D721Med (cell line): ENCODE measurements around the gene RAP1B.

ENCODE experiments used
- DNase-seq: peaks from one replicate; pipeline ENCODE4 v3.0.0; 2011; ENCODE audit warnings: low spot score; ENCODE audit not compliant: insufficient read length
- FAIRE-seq: peaks from 2 replicates; lab custom pipeline; 2011; peaks lifted over from hg19 to GRCh38; lab: Jason Lieb, UNC
- TF ChIP-seq, protein P1 (sequence below): IDR thresholded peaks from 2 replicates; pipeline ENCODE4 v1.5.1; 2012; ENCODE audit warnings: mild to moderate bottlenecking, control low read depth; ENCODE audit not compliant: insufficient read depth; ENCODE audit errors: missing control alignments

RAP1B gene

DNA sequence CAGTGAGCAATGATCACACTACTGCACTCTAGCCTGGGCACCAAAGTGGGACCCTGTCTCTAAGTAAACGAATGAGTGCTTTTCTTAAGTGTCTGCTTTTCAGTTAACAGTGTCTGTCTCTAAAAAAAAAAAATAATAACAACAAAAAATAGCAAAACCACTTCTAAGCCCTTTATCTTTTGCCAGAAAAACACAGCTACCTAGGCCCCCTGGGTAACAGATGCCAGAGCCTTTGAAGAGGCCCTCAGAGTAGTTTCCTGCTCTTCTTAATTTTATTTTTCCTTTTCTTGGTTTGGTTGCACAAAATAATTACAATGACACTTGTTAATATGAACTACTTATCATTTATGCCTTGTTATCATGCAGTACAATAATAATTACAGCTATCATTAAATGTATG lies 32.8 kb upstream of the RAP1B start:
- TF ChIP-seq, protein P1, sequence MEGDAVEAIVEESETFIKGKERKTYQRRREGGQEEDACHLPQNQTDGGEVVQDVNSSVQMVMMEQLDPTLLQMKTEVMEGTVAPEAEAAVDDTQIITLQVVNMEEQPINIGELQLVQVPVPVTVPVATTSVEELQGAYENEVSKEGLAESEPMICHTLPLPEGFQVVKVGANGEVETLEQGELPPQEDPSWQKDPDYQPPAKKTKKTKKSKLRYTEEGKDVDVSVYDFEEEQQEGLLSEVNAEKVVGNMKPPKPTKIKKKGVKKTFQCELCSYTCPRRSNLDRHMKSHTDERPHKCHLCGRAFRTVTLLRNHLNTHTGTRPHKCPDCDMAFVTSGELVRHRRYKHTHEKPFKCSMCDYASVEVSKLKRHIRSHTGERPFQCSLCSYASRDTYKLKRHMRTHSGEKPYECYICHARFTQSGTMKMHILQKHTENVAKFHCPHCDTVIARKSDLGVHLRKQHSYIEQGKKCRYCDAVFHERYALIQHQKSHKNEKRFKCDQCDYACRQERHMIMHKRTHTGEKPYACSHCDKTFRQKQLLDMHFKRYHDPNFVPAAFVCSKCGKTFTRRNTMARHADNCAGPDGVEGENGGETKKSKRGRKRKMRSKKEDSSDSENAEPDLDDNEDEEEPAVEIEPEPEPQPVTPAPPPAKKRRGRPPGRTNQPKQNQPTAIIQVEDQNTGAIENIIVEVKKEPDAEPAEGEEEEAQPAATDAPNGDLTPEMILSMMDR: no peak
- no peak for FAIRE-seq
- no peak for DNase-seq

DNA sequence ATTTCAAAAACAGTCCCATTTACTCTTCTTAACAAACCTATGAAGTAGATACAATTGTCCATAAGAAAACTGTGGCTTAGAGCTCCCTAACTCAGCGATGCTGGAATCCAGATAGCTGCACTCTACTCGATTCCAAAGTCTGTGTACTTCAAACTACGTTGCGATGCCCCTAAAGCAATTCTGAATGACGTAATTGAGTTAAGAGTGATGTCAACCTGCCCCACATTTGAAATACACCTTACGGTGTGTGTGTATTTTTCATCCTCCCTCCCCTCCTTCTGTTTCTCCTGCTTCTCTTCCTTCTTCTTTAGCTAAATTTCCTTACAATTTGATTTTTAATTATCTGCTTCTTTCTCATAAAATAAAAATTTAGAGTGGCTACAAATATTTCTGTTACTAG lies 31.9 kb upstream of the RAP1B start:
- DNase-seq (no peak), FAIRE-seq (no peak)
- TF ChIP-seq, protein P1: no peak

DNA sequence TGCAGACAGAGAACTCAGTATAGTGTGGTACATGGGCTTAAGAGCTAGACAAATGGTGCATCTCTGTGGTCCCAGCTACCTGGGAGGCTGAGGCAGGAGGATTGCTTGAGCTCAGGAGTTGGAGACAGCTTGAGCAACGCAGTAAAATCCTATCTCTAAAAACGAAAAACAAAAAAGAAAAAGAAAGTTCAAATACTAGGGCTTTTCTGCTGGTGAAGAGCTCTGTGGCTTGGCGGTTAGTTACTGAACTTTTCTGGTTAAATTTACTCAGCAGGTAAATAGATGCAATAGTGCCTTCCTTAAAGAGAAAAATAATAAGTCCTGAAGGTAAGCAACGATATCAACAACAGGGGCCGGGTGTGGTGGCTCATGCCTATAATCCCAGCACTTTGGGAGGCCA lies 31.4 kb upstream of the RAP1B start:
- TF ChIP-seq, protein P1: no peak
- DNase-seq: no peak

DNA sequence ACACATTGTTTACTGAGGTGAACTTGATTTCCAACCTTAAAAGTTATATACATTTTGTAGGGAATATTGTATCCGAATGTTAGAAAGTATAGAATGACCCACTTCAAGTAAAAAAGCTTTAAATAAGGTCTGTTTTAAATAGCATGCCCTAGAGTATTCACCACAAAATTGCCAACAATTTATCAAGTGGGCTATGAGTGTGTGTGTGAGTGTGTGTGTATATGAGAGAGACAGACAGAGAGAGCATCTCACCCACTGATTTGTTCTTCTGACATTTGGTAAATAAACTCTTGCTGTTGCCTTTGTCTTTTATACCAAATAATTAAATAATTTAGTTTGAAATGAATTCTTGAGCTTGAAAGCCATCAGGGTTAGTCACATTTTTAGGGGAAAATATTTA lies 29.8 kb upstream of the RAP1B start:
- DNase-seq (no peak), FAIRE-seq (no peak)
- TF ChIP-seq, protein P1: no peak

More for the DNA sequence above, 31.4 kb upstream of the RAP1B start:
- FAIRE-seq: no peak

DNA sequence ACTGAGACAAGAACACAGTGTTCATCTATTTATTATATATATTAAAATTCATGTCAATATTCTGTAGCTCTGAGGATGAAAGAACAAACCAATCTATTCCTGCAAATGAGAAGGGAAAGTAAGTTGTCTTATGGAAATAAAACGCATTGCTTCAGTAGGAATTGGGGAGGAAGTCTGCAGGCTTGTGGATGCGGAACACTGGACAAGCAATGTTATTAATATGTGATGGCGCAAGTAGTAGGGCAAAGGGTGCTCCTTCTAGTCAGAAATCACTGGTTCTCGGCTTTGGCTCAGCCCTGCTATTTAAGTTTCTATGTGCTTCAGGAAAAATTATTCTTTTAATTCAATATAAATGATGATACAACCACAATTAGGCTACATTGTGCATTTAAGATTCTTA lies 28.8 kb upstream of the RAP1B start:
- TF ChIP-seq, protein P1: no peak
- FAIRE-seq (no peak), DNase-seq (no peak)

DNA sequence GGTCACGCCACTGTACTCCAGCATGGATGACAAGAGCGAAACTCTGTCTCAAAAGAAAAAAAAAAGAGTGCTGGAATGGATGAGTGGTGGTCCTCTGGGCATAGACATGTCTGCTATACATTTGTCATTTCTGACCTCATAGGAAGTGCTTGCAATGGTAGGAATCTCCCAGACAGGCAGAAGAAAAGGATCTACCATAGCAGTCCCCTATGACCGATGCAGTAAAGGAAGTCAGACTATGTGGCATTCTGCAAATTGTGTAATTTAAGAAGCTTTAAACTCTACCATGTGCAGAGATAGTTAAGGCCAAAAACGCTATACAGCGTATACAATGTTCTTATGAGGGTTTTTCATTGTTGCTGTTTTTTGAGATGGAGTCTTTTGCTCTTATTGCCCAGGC lies 24.7 kb upstream of the RAP1B start:
- DNase-seq (no peak), FAIRE-seq (no peak)
- TF ChIP-seq, protein P1: no peak

DNA sequence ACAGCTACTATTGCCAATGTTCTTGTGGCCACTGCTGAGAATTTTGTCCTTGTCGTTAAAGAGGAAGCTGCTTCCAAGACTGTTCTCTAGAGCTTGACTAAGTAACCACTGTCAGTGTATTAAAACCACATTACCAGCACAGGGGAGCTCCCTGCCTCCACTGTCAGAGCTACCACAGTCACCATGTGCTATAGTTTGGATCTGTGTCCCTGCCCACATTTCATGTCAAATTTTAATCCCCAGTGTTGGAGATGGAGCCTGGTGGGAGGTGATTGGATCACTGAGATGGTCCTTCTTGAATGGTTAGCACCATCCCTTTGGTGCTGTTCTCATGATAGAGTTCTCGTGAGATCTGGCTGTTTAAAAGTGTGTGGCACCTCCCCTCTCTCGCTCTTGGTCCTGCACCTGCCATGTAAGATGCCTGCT lies 23.2 kb upstream of the RAP1B start:
- DNase-seq: no peak
- no peak for FAIRE-seq
- TF ChIP-seq, protein P1: no peak
